NCI-H187 (cell line): ENCODE data around the gene SCGB1D1.
A peak's percentile ranks its signal among the peaks of the same experiment; 100 is the strongest.
"Not testable (repeated sequence)": the region's sequence is repeated elsewhere in the genome, so short reads cannot be mapped to it uniquely, and the experiment has no call there.

ENCODE experiments used
- DNase-seq, 2 experiments: peaks; one replicate each; lab custom pipeline; 2025; lab: John Stamatoyannopoulos, UW

The SCGB1D1 gene

GRCh38 chr11:62166371-62166770, 23.6 kb upstream of the SCGB1D1 start:
- DNase-seq = no peak

GRCh38 chr11:62169448-62169847, 20.6 kb upstream of the SCGB1D1 start:
- DNase-seq = no peak

DNA sequence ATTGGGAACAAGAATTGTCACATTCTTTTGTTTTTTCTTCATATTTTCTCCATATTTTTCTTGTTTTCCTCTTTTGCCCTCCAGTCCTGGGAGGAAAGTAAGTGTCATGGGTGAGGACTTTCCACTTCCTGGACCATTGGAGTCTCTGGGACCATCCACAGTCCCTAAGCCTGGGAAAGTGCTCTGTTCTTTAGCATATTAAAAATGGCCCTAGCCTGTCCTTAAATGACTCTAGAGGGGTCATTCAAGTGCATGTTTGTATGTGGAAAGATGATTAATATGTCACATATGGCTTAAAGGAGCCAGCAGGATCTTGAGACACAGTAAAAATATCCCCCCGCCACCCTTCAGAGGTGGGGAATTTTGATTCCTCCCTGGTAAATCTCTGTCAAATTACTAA, 20.1 kb upstream of the SCGB1D1 start:
- no peak for DNase-seq

DNA sequence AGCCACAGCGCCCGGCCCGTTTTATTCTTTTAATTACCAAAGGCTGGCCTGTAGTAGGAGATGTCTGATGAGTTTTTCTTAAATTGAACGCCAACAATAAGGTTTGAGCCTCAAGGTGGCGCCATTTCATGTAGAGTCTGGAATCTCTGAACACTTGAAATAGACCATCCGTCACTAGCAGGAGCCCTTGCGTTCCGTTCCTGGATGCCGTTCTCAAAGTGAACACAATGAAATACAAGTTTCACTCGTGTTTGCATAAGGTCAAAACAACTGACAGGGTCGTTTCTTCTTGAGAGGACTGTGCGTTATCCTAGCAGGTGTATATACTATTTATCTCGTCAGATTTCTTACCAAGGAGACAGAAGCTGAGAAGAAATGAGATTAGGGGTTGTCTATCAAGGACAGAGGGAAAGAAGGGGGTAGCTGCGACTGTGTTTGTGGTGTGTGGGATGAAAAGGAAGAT, 18.7 kb upstream of the SCGB1D1 start:
- DNase-seq = peak; percentile 78 to 87

- no peak for DNase-seq
Measured at GRCh38 chr11:62172294-62172693, 17.7 kb upstream of the SCGB1D1 start.

- no peak for DNase-seq
Measured at GRCh38 chr11:62176766-62177165, 13.2 kb upstream of the SCGB1D1 start.

GRCh38 chr11:62179995-62180394, 10.0 kb upstream of the SCGB1D1 start:
- DNase-seq = no peak

DNA sequence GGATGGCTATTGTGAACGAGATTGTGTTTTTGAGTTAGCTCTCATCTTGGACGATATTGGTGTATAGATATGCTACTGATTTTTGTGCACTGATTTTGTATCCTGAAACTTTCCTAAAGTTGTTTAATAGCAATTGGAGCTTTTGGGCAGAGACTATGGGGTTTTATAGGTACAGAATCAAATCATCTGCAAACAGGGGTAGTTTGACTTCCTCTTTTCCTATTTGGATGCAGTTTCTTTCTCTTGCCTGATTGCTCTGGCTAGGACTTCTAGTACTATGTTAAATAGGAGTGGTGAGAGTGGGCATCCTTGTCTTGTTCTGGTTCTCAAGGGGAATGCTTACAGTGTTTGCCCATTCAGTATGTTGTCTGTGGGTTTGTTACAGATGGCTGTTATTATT, 8.9 kb upstream of the SCGB1D1 start:
- DNase-seq = no peak

GRCh38 chr11:62182147-62182891, 7.7 kb upstream of the SCGB1D1 start:
- DNase-seq = no peak

GRCh38 chr11:62186195-62186594, 3.8 kb upstream of the SCGB1D1 start:
- DNase-seq = peak in 1 of 2 experiments; percentile 44

- DNase-seq = no peak
Measured at GRCh38 chr11:62193952-62194351, 3.9 kb downstream of the SCGB1D1 start.

DNA sequence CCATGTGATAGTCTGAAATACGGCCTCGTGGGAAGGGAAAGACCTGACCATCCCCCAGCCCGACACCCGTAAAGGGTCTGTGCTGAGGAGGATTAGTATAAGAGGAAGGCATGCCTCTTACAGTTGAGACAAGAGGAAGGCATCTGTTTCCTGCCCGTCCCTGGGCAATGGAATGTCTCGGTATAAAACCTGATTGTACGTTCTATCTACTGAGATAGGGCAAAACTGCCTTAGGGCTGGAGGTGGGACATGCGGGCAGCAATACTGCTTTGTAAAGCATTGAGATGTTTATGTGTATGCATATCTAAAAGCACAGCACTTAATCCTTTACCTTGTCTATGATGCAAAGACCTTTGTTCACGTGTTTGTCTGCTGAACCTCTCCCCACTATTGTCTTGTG, 5.0 kb downstream of the SCGB1D1 start:
- not testable (repeated sequence) for DNase-seq

- no peak for DNase-seq
Measured at GRCh38 chr11:62195945-62196344, 5.9 kb downstream of the SCGB1D1 start.

GRCh38 chr11:62197400-62197799, 7.4 kb downstream of the SCGB1D1 start:
- not testable (repeated sequence) for DNase-seq

DNA sequence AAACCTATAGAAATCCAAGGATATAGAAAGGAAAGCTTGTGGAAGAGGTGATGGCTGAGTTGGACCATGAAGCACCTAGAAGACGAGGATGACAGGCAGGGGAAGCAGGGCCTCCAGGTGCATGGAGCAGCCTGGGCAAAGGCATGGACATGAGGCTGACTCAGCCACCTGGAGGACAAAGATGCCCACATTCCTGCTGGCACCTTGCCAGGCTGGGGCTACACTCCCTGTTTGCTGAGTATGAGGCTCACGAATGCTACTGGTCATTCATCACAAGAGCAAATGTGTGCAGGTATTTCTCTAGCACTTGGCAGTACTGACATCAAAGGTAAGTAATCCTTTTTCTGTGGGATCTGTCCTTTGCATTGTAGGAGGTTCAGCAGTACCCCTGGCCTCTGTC, 11.4 kb downstream of the SCGB1D1 start:
- no peak for DNase-seq

DNA sequence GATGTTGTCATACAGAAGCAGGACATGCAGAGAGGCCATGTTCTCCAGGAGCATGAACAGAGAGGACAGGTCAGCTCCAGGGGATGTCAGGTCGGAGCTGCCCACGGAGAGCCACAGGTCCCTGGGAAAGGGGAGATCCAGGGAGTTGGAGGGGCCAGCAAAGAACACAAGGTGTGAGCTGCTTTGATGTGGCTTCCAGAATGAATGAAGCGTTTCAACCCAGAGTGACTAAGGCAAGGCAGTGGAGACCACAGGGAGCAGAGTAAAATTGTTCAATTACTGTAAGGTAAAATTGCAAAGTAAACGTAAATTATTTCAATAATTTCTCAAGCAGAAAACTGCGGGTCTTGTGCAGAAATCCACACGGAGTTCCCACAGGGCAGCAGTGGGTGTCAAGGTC, 12.9 kb downstream of the SCGB1D1 start:
- DNase-seq = no peak

- no peak for DNase-seq
Measured at GRCh38 chr11:62204430-62204829, 14.4 kb downstream of the SCGB1D1 start.

DNA sequence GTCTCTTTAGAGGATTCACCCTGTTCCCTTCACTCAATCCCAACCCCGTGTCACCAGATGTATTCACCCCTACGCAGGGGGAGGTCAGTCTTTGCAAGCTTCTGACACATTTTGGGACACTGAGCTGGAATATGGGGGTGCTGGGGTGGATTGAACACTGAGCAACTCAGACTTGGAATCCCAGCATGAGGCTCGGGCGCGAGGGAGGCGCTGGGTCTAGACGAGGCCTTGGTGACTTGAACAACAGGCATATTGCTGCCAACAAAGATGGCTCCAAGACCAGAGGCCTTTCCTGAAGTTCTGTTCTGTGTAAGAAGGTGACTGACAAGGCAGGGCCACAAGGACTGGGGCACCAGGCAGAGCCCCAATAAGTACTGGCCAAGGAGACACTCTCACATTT, 15.4 kb downstream of the SCGB1D1 start:
- no peak for DNase-seq

DNA sequence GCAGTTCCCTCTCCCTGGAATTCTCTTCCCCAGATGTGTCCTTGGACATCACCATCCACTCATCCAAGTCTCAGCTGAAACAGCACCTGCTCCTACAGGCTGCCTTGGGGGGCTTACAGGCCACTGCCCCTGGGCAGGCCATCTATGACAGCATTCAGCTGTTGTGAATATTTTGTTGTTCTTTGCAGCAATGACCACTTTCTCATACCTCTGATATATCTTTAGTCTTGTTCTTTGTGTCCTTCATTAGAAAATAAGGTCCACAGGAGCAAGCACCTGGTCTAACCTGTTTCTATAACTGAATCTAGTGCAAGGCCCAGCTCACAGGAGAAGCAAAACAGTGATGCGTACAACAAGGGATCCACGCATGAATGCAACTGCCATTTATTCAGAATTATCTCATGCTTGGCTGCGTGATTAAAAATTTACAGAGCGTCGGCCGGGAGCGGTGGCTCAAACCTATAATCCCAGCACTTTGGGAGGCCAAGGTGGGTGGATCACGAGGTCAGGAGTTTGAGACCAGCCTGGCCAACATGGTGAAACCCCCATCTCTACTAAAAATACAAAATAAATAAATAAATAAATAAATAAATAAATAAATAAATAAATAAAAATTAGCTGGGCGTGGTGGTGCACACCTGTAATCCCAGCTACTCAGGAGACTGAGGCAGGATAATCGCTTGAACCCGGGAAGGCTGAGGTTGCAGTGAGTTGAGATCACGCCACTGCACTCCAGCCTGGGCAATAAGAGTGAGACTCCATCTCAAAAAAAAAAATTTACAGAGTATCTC, 16.5 kb downstream of the SCGB1D1 start:
- DNase-seq = not testable (repeated sequence)

DNA sequence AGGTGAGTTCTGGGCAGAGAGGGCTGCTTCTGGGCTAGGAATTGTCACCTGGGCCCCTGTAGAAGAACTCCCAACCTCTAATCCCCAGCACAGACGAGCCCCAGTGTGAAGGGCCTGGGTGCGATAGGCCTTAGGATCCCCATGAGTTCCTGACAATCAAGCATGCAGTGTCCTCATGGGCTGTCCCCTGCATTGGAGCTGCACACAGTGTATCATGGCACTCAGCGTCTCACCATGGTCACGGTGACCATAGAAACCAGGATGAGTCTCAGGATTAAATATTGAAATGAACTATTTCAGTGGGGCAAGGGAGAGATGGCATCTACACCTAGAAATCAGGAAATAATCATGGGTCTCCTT, 18.7 kb downstream of the SCGB1D1 start:
- no peak for DNase-seq

- no peak for DNase-seq
Measured at GRCh38 chr11:62217191-62217748, 27.3 kb downstream of the SCGB1D1 start.

DNA sequence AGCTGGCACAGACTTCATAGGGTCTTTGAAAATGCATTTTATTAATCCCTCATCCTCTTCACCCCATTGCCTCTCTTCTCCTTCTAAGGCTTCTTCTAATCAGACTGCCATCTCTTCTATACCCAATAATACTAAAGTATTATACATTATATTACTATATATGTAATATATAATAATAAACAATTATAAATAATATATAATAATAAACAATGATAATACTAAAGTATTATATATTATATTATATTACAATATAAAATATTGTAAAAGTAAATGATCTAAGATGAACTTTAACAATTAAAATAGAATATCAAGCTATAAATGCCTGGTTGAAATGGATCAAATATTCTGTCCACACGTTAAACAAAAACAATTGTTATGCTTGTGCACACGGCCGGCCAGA, 31.5 kb downstream of the SCGB1D1 start:
- no peak for DNase-seq

GRCh38 chr11:62223095-62223494, 33.1 kb downstream of the SCGB1D1 start:
- no peak for DNase-seq
